GM18517 (cell line): Measurements from ENCODE around the gene UVRAG.
"Not testable (repeated sequence)": the region's sequence is repeated elsewhere in the genome, so short reads cannot be mapped to it uniquely, and the experiment has no call there.

ENCODE experiments used
- ATAC-seq: cut with Tn5 transposase; IDR thresholded peaks from one replicate; pipeline ENCODE4 v1.9.1; 2021; ENCODE audit warnings: mild to moderate bottlenecking, moderate library complexity; ENCODE audit not compliant: unreplicated experiment

Gene UVRAG

GRCh38 chr11:75873417-75874221 lies 58.6 kb downstream of the UVRAG start:
- peak; percentile 62 for ATAC-seq

- ATAC-seq, result no peak
Measured at GRCh38 chr11:75874684-75875341, 59.8 kb downstream of the UVRAG start.

- ATAC-seq, result not testable (repeated sequence)
Measured at GRCh38 chr11:75877327-75877726, 62.3 kb downstream of the UVRAG start.

- not testable (repeated sequence) for ATAC-seq
Measured at GRCh38 chr11:75877931-75878330, 62.9 kb downstream of the UVRAG start.

GRCh38 chr11:75878933-75879332 lies 63.9 kb downstream of the UVRAG start:
- no peak for ATAC-seq

- ATAC-seq, result no peak
Measured at GRCh38 chr11:75879737-75880136, 64.7 kb downstream of the UVRAG start.

- not testable (repeated sequence) for ATAC-seq
Measured at GRCh38 chr11:75880343-75880742, 65.3 kb downstream of the UVRAG start.

- no peak for ATAC-seq
Measured at GRCh38 chr11:75884321-75884720, 69.3 kb downstream of the UVRAG start.

- no peak for ATAC-seq
Measured at GRCh38 chr11:75888416-75888815, 73.4 kb downstream of the UVRAG start.

GRCh38 chr11:75891947-75892739 lies 77.1 kb downstream of the UVRAG start:
- no peak for ATAC-seq

- ATAC-seq, result no peak
Measured at GRCh38 chr11:75893251-75893650, 78.2 kb downstream of the UVRAG start.

- ATAC-seq, result no peak
Measured at GRCh38 chr11:75894036-75894585, 79.1 kb downstream of the UVRAG start.

- no peak for ATAC-seq
Measured at GRCh38 chr11:75896843-75897419, 81.9 kb downstream of the UVRAG start.

- no peak for ATAC-seq
Measured at GRCh38 chr11:75898871-75899270, 83.9 kb downstream of the UVRAG start.

GRCh38 chr11:75899806-75900205 lies 84.8 kb downstream of the UVRAG start:
- no peak for ATAC-seq

- no peak for ATAC-seq
Measured at GRCh38 chr11:75900848-75901247, 85.8 kb downstream of the UVRAG start.

- ATAC-seq, result no peak
Measured at GRCh38 chr11:75902631-75903030, 87.6 kb downstream of the UVRAG start.

GRCh38 chr11:75903276-75903675 lies 88.3 kb downstream of the UVRAG start:
- no peak for ATAC-seq

- ATAC-seq, result no peak
Measured at GRCh38 chr11:75905434-75905833, 90.4 kb downstream of the UVRAG start.

GRCh38 chr11:75907906-75908527 lies 93.0 kb downstream of the UVRAG start:
- no peak for ATAC-seq
